Keratinocyte (primary cell): ENCODE results near the gene CYP27A1.

Experiments used
- CTCF ChIP-seq, 3 experiments: IDR thresholded peaks in 1 of 3; conservative IDR thresholded peaks in 1 of 3; optimal IDR thresholded peaks in 1 of 3; 2 replicates in 2 of 3; 3 replicates in 1 of 3; pipeline versions ENCODE3 to v1.5.1; 2011; ENCODE audit warnings: low read length in 3 of 3, mild to moderate bottlenecking in 3 of 3, moderate library complexity in 2 of 3, control low read depth in 1 of 3, inconsistent platforms in 1 of 3; ENCODE audit not compliant: insufficient read depth in 2 of 3; ENCODE audit errors: extremely low read depth in 1 of 3
- EZH2 ChIP-seq: IDR thresholded peaks from one replicate; pipeline ENCODE4 v1.6.1; 2012; ENCODE audit warnings: inconsistent platforms, mild to moderate bottlenecking, low read length, moderate library complexity

- no peak for TF ChIP-seq CTCF (optimal IDR thresholded peaks at IDR 0.05 in 1 of 3, IDR thresholded peaks at IDR 0.05 in 1 of 3, conservative IDR thresholded peaks at IDR 0.05 in 1 of 3; ENCODE audit: extremely low read depth in 1 of 3, insufficient read depth in 2 of 3, low read length in 3 of 3)
- no peak for TF ChIP-seq EZH2
Measured at GRCh38 chr2:218755567-218756404, 26.2 kb upstream of the CYP27A1 start.
